ENCODE results near the gene ZBBX. TPM values are rescaled to one million over a fixed set of nuclear protein-coding genes. Genes with fewer than 3 reads are reported as not detected.

Gene ZBBX
- total and polyA plus RNA-seq, 2 of the 4 experiments (the other 2 are of a cell fraction): not detected

DNA sequence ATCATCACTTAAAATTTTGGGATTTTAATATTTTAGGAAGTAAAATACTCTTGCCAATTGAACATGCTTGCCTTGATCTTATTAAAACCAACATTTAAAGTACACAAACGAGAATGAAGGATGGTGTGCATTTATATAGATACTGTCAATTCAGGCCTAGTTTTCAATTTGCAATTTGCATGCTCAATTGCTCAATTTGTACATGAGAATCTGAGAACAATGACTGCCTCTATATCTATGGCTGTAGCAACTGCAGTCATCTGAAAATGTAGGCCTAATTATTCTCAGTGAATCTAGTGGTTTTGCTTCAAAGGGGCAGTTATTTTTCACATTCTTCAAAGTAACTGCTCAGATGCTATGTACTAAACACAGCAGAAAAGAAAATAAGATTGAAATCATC is 18.8 kb downstream of the ZBBX start:
- no peak for ATAC-seq (ENCODE audit: low read depth)
- H3K79me1 ChIP-seq (ENCODE audit: low read depth in 1 of 2, low read length in 2 of 2): no peaks in the 10 kb centered on the region

More for the DNA sequence above, 18.8 kb downstream of the ZBBX start:
- H4K5ac ChIP-seq (ENCODE audit: low read depth, low read length): no peak overlapping the region
- dilution Hi-C loops (cut with HindIII; ENCODE audit: low sequenced_read_pairs, unreplicated experiment): no loop called here
- H3K4ac ChIP-seq (ENCODE audit: low read depth, low read length): no peak overlapping the region
- no peak overlapping the region for H4K8ac ChIP-seq (ENCODE audit: low read depth in 2 of 2, low read length in 2 of 2)
- no peak overlapping the region for H3K4me3 ChIP-seq (ENCODE audit: insufficient read depth, low read depth, low read length)
- H2AFZ ChIP-seq (replicated peaks; ENCODE audit: low read length, poor library complexity): no peak overlapping the region
- ChIA-PET CTCF (no interaction called here), POLR2A (ENCODE audit: unreplicated experiment) (no interaction called here)
- no peak for TF ChIP-seq MXI1 (IDR thresholded peaks at IDR 0.05; ENCODE audit: borderline replicate concordance, low read depth, low read length)
- no peak for TF ChIP-seq FOS (IDR thresholded peaks at IDR 0.05; ENCODE audit: low read depth, low read length)
- TF ChIP-seq CHD1 (IDR thresholded peaks at IDR 0.05; ENCODE audit: low read depth, low read length): no peak
- no peak for TF ChIP-seq RFX5 (IDR thresholded peaks at IDR 0.05; ENCODE audit: low read depth, low read length)
- TF ChIP-seq RAD21 (IDR thresholded peaks at IDR 0.05; ENCODE audit: low read length): no peak
- TF ChIP-seq, protein P1, sequence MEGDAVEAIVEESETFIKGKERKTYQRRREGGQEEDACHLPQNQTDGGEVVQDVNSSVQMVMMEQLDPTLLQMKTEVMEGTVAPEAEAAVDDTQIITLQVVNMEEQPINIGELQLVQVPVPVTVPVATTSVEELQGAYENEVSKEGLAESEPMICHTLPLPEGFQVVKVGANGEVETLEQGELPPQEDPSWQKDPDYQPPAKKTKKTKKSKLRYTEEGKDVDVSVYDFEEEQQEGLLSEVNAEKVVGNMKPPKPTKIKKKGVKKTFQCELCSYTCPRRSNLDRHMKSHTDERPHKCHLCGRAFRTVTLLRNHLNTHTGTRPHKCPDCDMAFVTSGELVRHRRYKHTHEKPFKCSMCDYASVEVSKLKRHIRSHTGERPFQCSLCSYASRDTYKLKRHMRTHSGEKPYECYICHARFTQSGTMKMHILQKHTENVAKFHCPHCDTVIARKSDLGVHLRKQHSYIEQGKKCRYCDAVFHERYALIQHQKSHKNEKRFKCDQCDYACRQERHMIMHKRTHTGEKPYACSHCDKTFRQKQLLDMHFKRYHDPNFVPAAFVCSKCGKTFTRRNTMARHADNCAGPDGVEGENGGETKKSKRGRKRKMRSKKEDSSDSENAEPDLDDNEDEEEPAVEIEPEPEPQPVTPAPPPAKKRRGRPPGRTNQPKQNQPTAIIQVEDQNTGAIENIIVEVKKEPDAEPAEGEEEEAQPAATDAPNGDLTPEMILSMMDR (conservative IDR thresholded peaks at IDR 0.05; ENCODE audit: low read depth, low read length): no peak
- TF ChIP-seq, protein P2, sequence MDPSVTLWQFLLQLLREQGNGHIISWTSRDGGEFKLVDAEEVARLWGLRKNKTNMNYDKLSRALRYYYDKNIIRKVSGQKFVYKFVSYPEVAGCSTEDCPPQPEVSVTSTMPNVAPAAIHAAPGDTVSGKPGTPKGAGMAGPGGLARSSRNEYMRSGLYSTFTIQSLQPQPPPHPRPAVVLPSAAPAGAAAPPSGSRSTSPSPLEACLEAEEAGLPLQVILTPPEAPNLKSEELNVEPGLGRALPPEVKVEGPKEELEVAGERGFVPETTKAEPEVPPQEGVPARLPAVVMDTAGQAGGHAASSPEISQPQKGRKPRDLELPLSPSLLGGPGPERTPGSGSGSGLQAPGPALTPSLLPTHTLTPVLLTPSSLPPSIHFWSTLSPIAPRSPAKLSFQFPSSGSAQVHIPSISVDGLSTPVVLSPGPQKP (IDR thresholded peaks at IDR 0.05; ENCODE audit: borderline replicate concordance, low read depth, low read length): no peak
- TF ChIP-seq, protein P3, sequence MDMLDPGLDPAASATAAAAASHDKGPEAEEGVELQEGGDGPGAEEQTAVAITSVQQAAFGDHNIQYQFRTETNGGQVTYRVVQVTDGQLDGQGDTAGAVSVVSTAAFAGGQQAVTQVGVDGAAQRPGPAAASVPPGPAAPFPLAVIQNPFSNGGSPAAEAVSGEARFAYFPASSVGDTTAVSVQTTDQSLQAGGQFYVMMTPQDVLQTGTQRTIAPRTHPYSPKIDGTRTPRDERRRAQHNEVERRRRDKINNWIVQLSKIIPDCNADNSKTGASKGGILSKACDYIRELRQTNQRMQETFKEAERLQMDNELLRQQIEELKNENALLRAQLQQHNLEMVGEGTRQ (IDR thresholded peaks at IDR 0.05; ENCODE audit: low read depth, low read length): no peak
- TF ChIP-seq RCOR1 (IDR thresholded peaks at IDR 0.05; ENCODE audit: insufficient replicate concordance, low read length): no peak
- no peak for TF ChIP-seq SMC3 (IDR thresholded peaks at IDR 0.05; ENCODE audit: low read depth, low read length)
- TF ChIP-seq BHLHE40 (IDR thresholded peaks at IDR 0.05; ENCODE audit: low read depth, low read length): no peak
- no peak for TF ChIP-seq CEBPB (IDR thresholded peaks at IDR 0.05; ENCODE audit: low read depth, low read length)
- no peak for TF ChIP-seq MAFK (IDR thresholded peaks at IDR 0.05; ENCODE audit: low read depth, low read length)
- no peak for TF ChIP-seq MAZ (IDR thresholded peaks at IDR 0.05; ENCODE audit: borderline replicate concordance, low read depth, low read length)
- no peak for TF ChIP-seq POLR2A (IDR thresholded peaks at IDR 0.05; ENCODE audit: low read depth, low read length)
- TF ChIP-seq NFE2L2 (IDR thresholded peaks at IDR 0.05; ENCODE audit: low read depth, low read length): no peak
- H4K20me1 ChIP-seq (ENCODE audit: insufficient read depth, low read length): no peaks in the 10 kb centered on the region
- H3K9ac ChIP-seq (ENCODE audit: low read depth, low read length): no peak overlapping the region
- intact Hi-C loops (cut with micrococcal nuclease): no loop called here
- no peak overlapping the region for H3K23ac ChIP-seq (ENCODE audit: low read depth, low read length)
- no peaks in the 10 kb centered on the region for H3K4me1 ChIP-seq (ENCODE audit: control insufficient read depth, insufficient read depth, low read length)
- H2AK5ac ChIP-seq (ENCODE audit: low read depth, low read length): no peak overlapping the region
- in situ Hi-C loops (cut with MboI; ENCODE audit: low sequenced_read_pairs): no loop called here
- H2AK9ac ChIP-seq (replicated peaks; ENCODE audit: low read depth, low read length, poor library complexity): no peak overlapping the region
- no peak overlapping the region for H3K14ac ChIP-seq (replicated peaks; ENCODE audit: low read depth, low read length)
- H3K27me3 ChIP-seq (ENCODE audit: control insufficient read depth, insufficient read depth, low read length): no peaks in the 10 kb centered on the region
- H2BK5ac ChIP-seq (ENCODE audit: low read depth, low read length, poor library complexity, severe bottlenecking): no peak overlapping the region
- no peak overlapping the region for H2BK15ac ChIP-seq (ENCODE audit: low read depth, low read length)
- H3K56ac ChIP-seq (ENCODE audit: extremely low read depth, insufficient read depth, low read length): no peak overlapping the region
- H3K9me3 ChIP-seq (ENCODE audit: control insufficient read depth, insufficient read depth, low read length): no peaks in the 10 kb centered on the region
- no CpG with 5 or more reads among the region's 1 CpG for WGBS, 2 experiments (ENCODE audit: extremely low coverage in 2 of 2, insufficient read length in 1 of 2)
- H2BK120ac ChIP-seq (ENCODE audit: low read depth, low read length): no peak overlapping the region
- DNase-seq: no peak
- no peaks in the 10 kb centered on the region for H3K9me1 ChIP-seq (ENCODE audit: insufficient read depth, low read length)
- no peak overlapping the region for H3K4me2 ChIP-seq (ENCODE audit: low read depth, low read length)
- H3K36me3 ChIP-seq (ENCODE audit: control insufficient read depth, insufficient read depth, low read length): no peaks in the 10 kb centered on the region
- BruUV-seq (replicated peaks): no TSS peak
- H3K27ac ChIP-seq (ENCODE audit: insufficient read depth, low read length): no peak overlapping the region
- no peak overlapping the region for H3K18ac ChIP-seq (ENCODE audit: low read depth, low read length)
- H4K91ac ChIP-seq (ENCODE audit: insufficient read depth, low read depth, low read length): no peak overlapping the region
- H2BK20ac ChIP-seq (ENCODE audit: low read depth, low read length): no peak overlapping the region
